ENCODE measurements around the gene MGST1. TPM values are rescaled to one million over a fixed set of nuclear protein-coding genes. Genes with fewer than 3 reads are reported as not detected.

MGST1 gene
- total RNA-seq, 2 donors from 2014 or later: 51.5 to 173 TPM

DNA sequence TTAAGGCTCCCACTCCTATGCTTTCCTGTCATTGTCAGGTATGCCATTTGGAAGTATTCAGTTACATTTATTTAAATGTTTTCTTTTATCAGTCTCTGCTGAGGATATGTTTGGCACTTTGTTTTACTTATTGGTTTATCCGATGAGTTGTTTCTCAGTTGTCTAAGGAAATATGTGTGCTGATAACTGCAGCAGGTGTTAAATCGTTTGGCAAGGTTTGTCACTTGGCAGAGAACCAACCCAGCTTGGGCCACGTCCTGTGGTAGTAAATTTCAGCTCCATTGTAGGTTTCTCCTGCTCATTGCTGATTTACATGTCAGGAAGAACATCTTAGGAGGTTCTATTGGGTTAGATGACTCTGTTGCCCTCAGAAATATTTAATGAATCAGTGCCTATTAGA is 22.0 kb upstream of the MGST1 start:
- H3K4me3 ChIP-seq: no peak overlapping the region
- no peak for DNase-seq (ENCODE audit: low spot score)
- no peak overlapping the region for H3K27ac ChIP-seq
- H3K27me3 ChIP-seq: no peaks in the 10 kb centered on the region
- no peaks in the 10 kb centered on the region for H3K4me1 ChIP-seq
- H3K36me3 ChIP-seq: no peaks in the 10 kb centered on the region
- TF ChIP-seq, protein P1, sequence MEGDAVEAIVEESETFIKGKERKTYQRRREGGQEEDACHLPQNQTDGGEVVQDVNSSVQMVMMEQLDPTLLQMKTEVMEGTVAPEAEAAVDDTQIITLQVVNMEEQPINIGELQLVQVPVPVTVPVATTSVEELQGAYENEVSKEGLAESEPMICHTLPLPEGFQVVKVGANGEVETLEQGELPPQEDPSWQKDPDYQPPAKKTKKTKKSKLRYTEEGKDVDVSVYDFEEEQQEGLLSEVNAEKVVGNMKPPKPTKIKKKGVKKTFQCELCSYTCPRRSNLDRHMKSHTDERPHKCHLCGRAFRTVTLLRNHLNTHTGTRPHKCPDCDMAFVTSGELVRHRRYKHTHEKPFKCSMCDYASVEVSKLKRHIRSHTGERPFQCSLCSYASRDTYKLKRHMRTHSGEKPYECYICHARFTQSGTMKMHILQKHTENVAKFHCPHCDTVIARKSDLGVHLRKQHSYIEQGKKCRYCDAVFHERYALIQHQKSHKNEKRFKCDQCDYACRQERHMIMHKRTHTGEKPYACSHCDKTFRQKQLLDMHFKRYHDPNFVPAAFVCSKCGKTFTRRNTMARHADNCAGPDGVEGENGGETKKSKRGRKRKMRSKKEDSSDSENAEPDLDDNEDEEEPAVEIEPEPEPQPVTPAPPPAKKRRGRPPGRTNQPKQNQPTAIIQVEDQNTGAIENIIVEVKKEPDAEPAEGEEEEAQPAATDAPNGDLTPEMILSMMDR (IDR thresholded peaks at IDR 0.05): no peak
- H3K9me3 ChIP-seq: peaks cover 5 to 8% of the 10 kb centered on the region in 2 donors

DNA sequence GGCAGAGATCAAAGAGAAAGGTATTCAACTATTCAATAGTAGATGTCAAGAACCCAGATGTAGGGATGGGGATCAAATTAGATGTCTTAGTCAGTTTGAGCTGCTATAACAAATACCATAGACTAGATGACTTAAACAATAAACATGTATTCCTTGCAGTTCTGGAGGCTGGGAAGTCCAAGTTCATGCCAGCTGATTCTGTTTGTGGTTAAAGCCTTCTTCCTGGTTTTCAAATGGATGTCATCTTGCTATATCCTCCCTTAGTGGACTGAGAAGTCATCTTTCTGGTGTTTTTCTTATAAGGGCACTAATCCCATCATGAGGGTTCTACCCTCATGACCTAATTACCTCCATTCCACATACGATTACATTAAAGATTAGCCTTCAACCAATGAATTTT is 19.5 kb upstream of the MGST1 start:
- no peak for DNase-seq (ENCODE audit: low spot score)
- peaks cover 5 to 8% of the 10 kb centered on the region in 2 donors for H3K9me3 ChIP-seq
- no peaks in the 10 kb centered on the region for H3K36me3 ChIP-seq
- TF ChIP-seq, protein P1 (IDR thresholded peaks at IDR 0.05): no peak
- H3K4me3 ChIP-seq: no peak overlapping the region
- no peak overlapping the region for H3K27ac ChIP-seq
- no peaks in the 10 kb centered on the region for H3K4me1 ChIP-seq
- no peaks in the 10 kb centered on the region for H3K27me3 ChIP-seq

DNA sequence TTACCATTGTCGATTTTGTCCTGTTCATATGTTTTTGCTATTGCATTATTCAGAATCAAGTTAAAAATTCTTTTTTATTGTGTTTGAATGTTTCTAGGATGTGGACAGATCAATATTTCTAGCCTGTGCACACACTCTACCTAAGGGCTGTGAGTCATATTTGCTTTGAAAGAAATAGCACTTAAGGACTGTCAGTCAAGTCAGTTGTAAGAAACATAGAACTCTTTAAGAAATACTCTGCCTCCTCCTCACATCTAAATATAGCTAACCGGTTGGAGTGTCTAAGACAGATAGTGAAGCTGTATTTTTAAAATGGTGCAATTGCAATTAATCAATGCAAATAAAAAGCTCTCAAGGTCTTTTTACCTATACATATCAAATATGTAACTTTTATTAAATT is 17.9 kb upstream of the MGST1 start:
- H3K36me3 ChIP-seq: no peaks in the 10 kb centered on the region
- H3K27ac ChIP-seq: no peak overlapping the region
- no peak for DNase-seq (ENCODE audit: low spot score)
- no peaks in the 10 kb centered on the region for H3K4me1 ChIP-seq
- TF ChIP-seq, protein P1 (IDR thresholded peaks at IDR 0.05): no peak
- H3K4me3 ChIP-seq: no peak overlapping the region
- H3K9me3 ChIP-seq: peaks cover 5 to 8% of the 10 kb centered on the region in 2 donors
- H3K27me3 ChIP-seq: no peaks in the 10 kb centered on the region

DNA sequence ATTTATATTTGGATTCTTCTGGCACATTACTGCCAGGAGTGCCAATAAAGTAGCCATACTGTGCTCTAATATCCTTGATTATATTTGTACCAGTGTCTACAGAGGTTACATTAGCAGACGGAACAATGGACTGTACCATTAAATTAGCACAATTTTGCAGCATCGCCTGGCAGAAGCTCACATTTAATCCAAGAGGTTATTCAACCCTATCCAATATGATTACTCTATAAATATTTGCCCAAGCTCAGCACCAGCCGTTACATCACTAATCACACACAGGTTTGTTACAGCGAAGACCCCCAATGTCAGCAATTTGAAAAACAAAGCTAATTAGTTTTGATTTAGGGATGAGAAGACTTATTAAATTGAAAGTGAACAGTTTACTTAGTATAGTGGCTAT is 16.9 kb upstream of the MGST1 start:
- Histone ChIP-seq H3K4me3 (no peak overlapping the region), H3K36me3 (no peaks in the 10 kb centered on the region), H3K27ac (no peak overlapping the region), H3K4me1 (no peaks in the 10 kb centered on the region), H3K9me3 (peaks cover 5 to 8% of the 10 kb centered on the region in 2 donors), H3K27me3 (no peaks in the 10 kb centered on the region)
- TF ChIP-seq, protein P1 (IDR thresholded peaks at IDR 0.05): no peak
- no peak for DNase-seq (ENCODE audit: low spot score)

DNA sequence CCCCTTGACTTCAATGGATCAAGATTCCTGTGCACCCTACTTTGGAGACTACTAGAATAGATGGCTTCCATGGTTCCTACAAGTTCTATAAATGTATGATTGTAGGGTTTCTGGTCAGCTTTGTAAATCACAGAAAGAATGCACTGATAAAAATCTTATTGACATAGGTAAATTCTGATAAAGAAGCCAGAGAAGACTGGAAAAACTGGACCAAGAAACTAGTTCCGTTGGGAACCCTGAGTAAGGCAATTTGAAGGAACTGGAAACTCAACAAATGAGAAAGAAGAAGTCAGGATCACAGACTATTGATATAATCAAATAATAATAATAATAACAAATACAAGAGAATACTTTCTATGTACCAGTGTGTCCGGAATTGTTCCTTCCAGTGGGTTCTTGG is 15.4 kb upstream of the MGST1 start:
- no peaks in the 10 kb centered on the region for H3K36me3 ChIP-seq
- TF ChIP-seq, protein P1 (IDR thresholded peaks at IDR 0.05): no peak
- H3K27me3 ChIP-seq: no peaks in the 10 kb centered on the region
- H3K4me3 ChIP-seq: no peak overlapping the region
- no peak for DNase-seq (ENCODE audit: low spot score)
- no peak overlapping the region for H3K27ac ChIP-seq
- no peaks in the 10 kb centered on the region for H3K4me1 ChIP-seq
- H3K9me3 ChIP-seq: peaks cover 5 to 8% of the 10 kb centered on the region in 2 donors

DNA sequence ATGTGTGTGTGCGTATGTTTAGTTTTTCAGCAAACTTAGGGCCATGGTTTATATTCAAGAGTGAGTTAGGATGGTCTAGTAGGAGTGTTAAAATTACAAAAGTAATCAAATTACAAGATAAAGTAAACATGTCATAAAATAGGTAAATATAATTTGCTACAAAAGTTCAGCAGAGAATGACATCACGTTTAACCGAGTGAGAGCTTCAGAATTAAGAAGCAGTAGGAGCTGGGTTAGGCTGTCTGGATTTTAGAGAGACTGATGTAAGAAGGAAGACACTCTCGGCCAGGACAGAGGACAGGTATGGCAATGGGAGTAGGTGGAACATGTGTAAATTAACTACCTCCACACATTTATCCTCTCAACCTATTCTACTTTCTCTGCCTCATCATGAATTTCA is 11.6 kb upstream of the MGST1 start:
- TF ChIP-seq, protein P1 (IDR thresholded peaks at IDR 0.05): no peak
- no peak for DNase-seq (ENCODE audit: low spot score)
- H3K4me3 ChIP-seq: no peak overlapping the region
- no peaks in the 10 kb centered on the region for H3K4me1 ChIP-seq
- H3K36me3 ChIP-seq: no peaks in the 10 kb centered on the region
- H3K27ac ChIP-seq: no peak overlapping the region
- H3K9me3 ChIP-seq: no peaks in the 10 kb centered on the region
- H3K27me3 ChIP-seq: no peaks in the 10 kb centered on the region
